Mucosa of stomach (tissue), 1 donor: ENCODE results near the gene GLMN.

Experiments used
- H3K27me3 ChIP-seq: one replicate; pipeline ENCODE4 v1.7.0; 2013; ENCODE audit warnings: mild to moderate bottlenecking, low read length; ENCODE audit not compliant: control insufficient read depth, insufficient read depth
- H3K36me3 ChIP-seq: one replicate; pipeline ENCODE4 v1.7.0; 2013; ENCODE audit warnings: low read length; ENCODE audit not compliant: control insufficient read depth, insufficient read depth
- H3K4me1 ChIP-seq: one replicate; pipeline ENCODE4 v1.7.0; 2013; ENCODE audit warnings: mild to moderate bottlenecking, low read length; ENCODE audit not compliant: control insufficient read depth, insufficient read depth
- H3K4me3 ChIP-seq: one replicate; pipeline ENCODE4 v1.7.0; 2013; ENCODE audit warnings: low read length
- H3K9ac ChIP-seq: one replicate; pipeline ENCODE4 v1.7.0; 2013; ENCODE audit warnings: mild to moderate bottlenecking, low read length, moderate library complexity
- H3K9me3 ChIP-seq: one replicate; pipeline ENCODE4 v1.7.0; 2013; ENCODE audit warnings: mild to moderate bottlenecking, low read length, moderate library complexity; ENCODE audit not compliant: control insufficient read depth
- donor health status: Pancreatic carcinoma.

The GLMN gene

DNA sequence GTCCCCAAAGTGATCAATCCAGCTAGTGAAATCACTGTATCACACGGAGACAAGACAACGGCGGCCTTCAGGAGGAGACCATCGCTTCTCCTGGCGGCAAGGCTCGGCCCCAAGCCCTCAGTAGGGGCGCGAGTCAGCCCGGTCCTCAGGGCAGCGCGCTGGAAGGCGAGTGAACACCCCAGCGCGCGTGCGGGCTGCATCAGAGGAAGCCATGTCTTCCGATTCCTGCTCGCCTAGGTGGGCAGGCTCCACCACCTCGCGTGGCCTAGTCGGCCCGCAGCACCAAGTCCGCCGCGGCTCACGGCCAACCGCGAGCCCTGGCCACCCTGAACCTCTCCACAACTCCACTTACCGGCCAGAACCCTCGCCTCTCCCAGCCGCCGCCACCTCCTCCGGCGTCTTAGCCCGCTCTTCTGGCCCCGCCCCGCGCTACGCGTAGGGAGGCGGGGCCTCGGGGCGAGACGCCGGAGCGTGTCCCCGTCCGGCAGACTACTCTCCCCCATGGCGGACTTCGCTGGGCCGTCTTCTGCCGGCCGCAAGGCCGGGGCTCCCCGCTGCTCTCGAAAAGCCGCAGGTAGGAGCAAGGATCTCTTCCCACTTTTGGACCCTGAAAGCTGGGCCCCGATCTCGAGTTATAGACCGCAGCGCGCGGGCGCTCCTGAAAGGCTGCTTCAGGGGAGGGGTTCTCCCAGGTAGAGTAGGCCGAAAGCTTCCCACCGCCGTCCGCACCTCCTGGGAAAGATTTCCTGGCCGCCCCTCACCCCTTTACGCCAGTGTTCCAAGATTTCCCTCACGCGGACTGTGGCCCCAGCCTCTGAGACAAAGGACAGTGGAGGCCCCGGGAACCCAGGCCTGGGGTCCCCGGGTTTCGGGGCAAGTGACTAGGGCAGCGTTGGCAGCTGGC, at the start of gene GLMN, which contains the start of gene RPAP2:
Gene GLMN (minus strand): TSS at position 415 of the 904 bp plus-strand sequence. CDS start 988 bp downstream, outside the sequence.
Gene RPAP2 (plus strand): TSS at position 487 of the 904 bp plus-strand sequence. CDS start 15 bp downstream, at position 502.
- H3K4me3 ChIP-seq = peak within 1 kb of the TSS; percentile 95
- H3K9ac ChIP-seq = peak within 1 kb of the TSS; percentile 95
- no peaks in the 10 kb centered on the region for H3K9me3 ChIP-seq
- no peaks in the 10 kb centered on the region for H3K36me3 ChIP-seq
- peaks cover 10% of the 10 kb centered on the region for H3K4me1 ChIP-seq
- no peaks in the 10 kb centered on the region for H3K27me3 ChIP-seq

- Histone ChIP-seq H3K9me3 (no peaks in the 10 kb centered on the region), H3K36me3 (no peaks in the 10 kb centered on the region), H3K4me3 (no peak overlapping the region), H3K27me3 (no peaks in the 10 kb centered on the region), H3K4me1 (no peaks in the 10 kb centered on the region), H3K9ac (no peak overlapping the region)
These were observed 48.3 kb upstream of the GLMN start for GRCh38 chr1:92346866-92347640.

DNA sequence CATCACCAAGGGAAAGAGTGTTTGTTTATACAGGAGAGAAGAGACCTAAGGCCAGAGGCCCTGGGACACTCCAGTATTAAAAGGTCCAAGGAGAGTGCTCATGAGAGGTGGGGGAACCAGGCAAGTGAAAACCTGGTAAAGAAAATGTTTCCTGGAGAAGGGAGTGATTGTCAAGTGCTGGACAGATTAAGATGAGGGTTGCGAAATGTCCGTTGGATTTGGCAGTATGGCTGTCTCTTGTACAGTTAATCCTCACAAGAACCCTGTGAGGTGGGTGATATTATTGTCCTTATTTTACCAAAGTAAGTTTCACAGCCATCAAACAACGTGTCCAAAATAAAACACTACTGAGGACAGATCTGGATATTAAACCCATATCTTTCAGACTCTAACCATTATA, 44.3 kb upstream of the GLMN start:
- Histone ChIP-seq H3K4me1 (no peaks in the 10 kb centered on the region), H3K9ac (no peak overlapping the region), H3K27me3 (no peaks in the 10 kb centered on the region), H3K9me3 (no peaks in the 10 kb centered on the region), H3K4me3 (no peak overlapping the region), H3K36me3 (no peaks in the 10 kb centered on the region)

DNA sequence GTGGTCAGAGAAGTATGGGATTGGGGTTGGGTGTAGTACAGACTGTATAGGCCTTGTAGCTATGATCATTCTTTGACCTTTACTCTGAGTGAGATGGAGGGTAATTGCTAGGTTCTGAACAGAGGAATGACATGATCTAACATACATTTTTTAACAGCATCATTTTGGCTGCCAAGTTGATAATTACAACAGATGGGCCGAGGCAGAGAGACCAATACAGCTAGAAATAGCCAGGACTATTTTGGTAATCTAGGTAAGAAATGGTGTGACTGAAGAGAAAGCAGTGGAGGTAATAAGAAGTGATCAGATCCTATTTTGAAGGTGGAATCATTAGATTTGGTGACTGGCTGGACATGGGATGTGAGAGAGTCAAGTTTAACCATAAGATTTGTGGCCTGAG, 43.6 kb upstream of the GLMN start:
- H3K4me1 ChIP-seq = no peaks in the 10 kb centered on the region
- H3K9me3 ChIP-seq = no peaks in the 10 kb centered on the region
- H3K27me3 ChIP-seq = no peaks in the 10 kb centered on the region
- H3K9ac ChIP-seq = no peak overlapping the region
- H3K4me3 ChIP-seq = no peak overlapping the region
- H3K36me3 ChIP-seq = no peaks in the 10 kb centered on the region

DNA sequence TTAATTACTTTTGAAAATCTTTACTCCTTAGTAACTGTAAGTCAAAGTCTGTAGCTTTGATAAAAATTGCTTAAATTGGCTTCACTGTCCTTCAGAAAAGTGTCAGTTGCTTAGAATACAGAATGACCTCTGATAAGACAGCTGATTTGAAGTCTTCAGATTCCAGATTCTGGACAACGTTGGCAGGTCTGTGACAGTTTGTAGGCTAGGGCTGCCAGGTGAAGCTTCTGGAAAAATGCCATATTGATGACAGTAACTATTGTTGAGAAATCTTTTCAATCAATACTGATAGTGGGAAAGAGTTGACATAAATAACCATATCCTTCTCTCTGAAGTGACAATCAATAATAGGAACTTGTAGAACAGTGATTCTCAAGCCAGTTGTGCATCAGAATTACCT, 41.4 kb upstream of the GLMN start:
- no peaks in the 10 kb centered on the region for H3K36me3 ChIP-seq
- H3K4me1 ChIP-seq = no peaks in the 10 kb centered on the region
- no peak overlapping the region for H3K4me3 ChIP-seq
- no peaks in the 10 kb centered on the region for H3K27me3 ChIP-seq
- H3K9me3 ChIP-seq = no peaks in the 10 kb centered on the region
- no peak overlapping the region for H3K9ac ChIP-seq

DNA sequence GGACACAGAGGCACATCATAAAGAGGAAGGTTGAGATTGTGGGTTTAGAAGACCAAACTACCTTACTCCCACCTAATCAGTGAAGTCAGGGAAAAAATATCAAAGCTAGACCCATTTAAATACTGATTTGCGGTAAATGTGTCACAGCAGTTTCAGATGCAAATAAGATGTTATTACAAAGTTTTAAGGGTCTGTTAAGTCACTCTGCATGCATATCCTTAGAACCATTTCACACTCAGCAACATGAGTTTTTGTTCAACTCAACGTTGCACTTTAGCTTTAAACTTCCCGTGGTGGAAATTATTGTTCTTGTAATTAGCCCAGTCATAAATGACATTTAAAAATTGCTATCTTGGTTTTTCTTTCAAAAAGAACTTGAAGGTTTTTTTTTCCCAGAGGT, 34.9 kb upstream of the GLMN start:
- Histone ChIP-seq H3K4me3 (no peak overlapping the region), H3K36me3 (no peaks in the 10 kb centered on the region), H3K4me1 (no peaks in the 10 kb centered on the region), H3K9me3 (no peaks in the 10 kb centered on the region), H3K27me3 (no peaks in the 10 kb centered on the region), H3K9ac (no peak overlapping the region)

DNA sequence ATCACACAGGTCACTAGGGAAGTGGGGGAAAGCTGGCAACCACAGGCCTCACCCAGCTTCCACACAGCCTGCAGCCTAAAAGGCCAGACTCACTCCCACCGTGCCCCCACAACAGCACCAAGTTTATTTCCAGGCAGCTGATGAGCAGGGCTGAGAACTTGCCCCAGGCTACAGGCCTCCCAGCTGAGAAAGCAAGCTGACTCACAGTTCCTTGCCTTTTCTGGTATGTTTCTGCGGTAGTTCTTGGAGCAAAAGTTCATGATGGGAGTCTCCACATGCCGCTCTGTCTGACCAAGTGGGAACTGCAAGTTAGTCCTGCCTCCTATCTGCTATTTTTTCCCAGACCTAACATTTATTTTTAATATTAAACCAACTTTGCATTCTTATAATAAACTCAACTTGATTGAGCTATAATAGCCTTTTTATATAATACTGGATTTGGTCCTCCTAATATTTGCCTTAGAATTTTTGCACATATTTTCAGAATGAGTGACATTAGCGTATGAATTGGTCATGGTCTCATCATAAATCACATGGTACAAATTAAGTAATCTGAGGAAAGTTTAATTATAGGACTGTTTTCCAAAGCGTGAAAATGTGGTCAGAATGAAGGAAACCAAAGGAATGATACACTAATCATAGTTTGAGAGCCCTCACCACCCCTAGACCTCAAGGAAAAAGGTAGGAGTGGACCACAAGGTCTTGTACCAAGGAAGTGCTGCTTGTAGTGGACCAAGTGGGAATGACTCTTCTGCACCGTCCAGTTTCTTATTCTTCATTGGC, 30.8 kb upstream of the GLMN start:
- Histone ChIP-seq H3K4me3 (no peak overlapping the region), H3K9me3 (no peaks in the 10 kb centered on the region), H3K4me1 (no peaks in the 10 kb centered on the region), H3K9ac (no peak overlapping the region), H3K27me3 (no peaks in the 10 kb centered on the region), H3K36me3 (no peaks in the 10 kb centered on the region)

DNA sequence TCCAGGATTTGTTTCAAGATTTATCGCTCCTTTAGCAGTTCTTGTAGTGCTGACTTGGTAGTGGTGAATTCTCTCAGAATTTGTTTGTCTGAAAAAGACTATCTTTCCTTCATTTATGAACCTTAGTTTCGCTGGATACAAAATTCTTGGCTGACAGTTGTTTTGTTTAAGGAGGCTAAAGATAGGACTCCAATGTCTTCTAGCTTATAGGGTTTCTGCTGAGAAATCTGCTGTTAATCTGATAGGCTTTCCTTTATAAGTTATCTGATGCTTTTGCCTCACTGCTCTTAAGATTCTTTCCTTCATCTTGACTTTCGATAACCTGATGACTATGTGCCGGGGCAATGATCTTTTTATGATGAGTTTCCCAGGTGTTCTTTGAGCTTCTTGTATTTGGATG, 29.0 kb upstream of the GLMN start:
- Histone ChIP-seq H3K36me3 (no peaks in the 10 kb centered on the region), H3K27me3 (no peaks in the 10 kb centered on the region), H3K4me3 (no peak overlapping the region), H3K4me1 (no peaks in the 10 kb centered on the region), H3K9me3 (no peaks in the 10 kb centered on the region), H3K9ac (no peak overlapping the region)

DNA sequence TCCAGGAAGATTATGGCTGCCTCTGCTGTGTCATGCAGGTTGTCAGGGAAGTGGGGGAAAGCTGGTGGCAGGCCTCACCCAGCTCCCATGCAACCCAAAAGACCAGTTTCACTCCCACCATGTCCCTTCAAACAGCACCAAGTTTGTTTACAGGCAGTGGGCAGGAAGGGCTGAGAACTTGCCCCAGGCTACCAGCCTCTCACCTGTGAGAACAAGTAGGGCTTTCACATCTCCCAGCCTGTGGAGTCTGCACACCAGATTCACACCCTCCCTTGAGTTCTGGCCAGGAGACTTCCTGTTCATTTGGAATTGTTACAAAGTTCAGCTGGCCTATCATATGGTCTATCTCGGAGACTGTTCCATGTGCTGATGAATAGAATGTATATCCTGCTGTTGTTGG, 27.9 kb upstream of the GLMN start:
- Histone ChIP-seq H3K9me3 (no peaks in the 10 kb centered on the region), H3K36me3 (no peaks in the 10 kb centered on the region), H3K4me1 (no peaks in the 10 kb centered on the region), H3K27me3 (no peaks in the 10 kb centered on the region), H3K4me3 (no peak overlapping the region), H3K9ac (no peak overlapping the region)

DNA sequence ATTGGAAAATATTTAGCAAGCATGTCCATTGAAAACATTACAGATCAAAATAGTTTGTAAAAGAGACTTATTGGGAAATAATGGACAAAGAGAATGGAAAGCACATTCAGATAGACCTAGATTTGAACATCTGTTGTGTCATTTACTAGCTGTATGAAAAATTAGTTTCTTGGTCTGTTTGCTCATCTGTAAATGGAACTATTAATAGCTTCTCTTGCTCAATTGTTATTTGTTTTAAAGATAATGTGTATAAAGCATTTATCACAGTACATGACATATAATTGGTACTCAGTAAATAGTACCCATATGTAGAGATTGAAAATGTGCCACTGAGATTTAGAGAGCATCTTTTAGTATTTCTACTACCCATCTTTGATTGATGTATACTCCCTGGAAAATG, 26.0 kb upstream of the GLMN start:
- Histone ChIP-seq H3K9me3 (no peaks in the 10 kb centered on the region), H3K4me3 (no peak overlapping the region), H3K27me3 (no peaks in the 10 kb centered on the region), H3K9ac (no peak overlapping the region), H3K36me3 (no peaks in the 10 kb centered on the region), H3K4me1 (no peaks in the 10 kb centered on the region)

- Histone ChIP-seq H3K36me3 (no peaks in the 10 kb centered on the region), H3K4me1 (no peaks in the 10 kb centered on the region), H3K27me3 (no peaks in the 10 kb centered on the region), H3K4me3 (no peak overlapping the region), H3K9ac (no peak overlapping the region), H3K9me3 (no peaks in the 10 kb centered on the region)
These were observed 25.0 kb upstream of the GLMN start for GRCh38 chr1:92323473-92324453.
